ENCODE measurements around the gene MIAT. TPM values are rescaled to one million over a fixed set of nuclear protein-coding genes. Genes with fewer than 3 reads are reported as not detected.

The MIAT gene
- total RNA-seq, 4 donors from 2014 or later = 0.50 to 2.4 (median 1.4) TPM

GRCh38 chr22:26615830-26616435, 41.5 kb upstream of the MIAT start:
- intact Hi-C loops (cut with DNase I) = no loop called here
- no peak for DNase-seq
- WGBS, 2 donors = 80 to 81% methylated on average over 11 of the region's 11 CpGs
- Histone ChIP-seq H3K27me3 (peaks cover 0 to 60% (median 2%) of the 10 kb centered on the region in 4 donors), H3K9me3 (no peaks in the 10 kb centered on the region), H3K4me3 (no peak overlapping the region), H3K36me3 (no peaks in the 10 kb centered on the region), H3K4me1 (peaks cover 0 to 20% (median 0%) of the 10 kb centered on the region in 3 donors), H3K27ac (no peak overlapping the region)
- TF ChIP-seq CTCF (IDR thresholded peaks at IDR 0.05) (no peak), POLR2A (IDR thresholded peaks at IDR 0.05) (no peak)

DNA sequence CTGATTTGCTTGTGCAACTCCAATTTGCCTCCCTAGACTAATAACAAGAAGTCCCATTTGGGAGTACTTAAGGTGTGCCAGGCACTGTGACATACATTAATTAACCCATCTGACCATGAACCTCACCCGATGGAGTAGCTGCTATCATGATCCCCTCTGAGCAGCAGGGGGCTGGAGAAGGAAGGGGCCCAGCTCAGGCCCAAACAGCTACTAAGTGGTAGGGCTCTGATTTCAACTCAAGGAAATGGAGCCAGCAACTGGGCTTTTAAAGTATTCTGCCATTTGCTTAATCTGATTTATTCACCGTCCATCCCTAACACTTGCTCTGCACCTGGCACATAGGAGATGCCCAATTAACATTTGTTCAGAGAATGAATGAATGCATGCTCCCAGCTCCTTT, 40.7 kb upstream of the MIAT start:
- H3K4me3 ChIP-seq = no peak overlapping the region
- H3K9me3 ChIP-seq = no peaks in the 10 kb centered on the region
- 53 to 86% methylated on average over 2 of the region's 2 CpGs for WGBS, 2 donors
- H3K27ac ChIP-seq = no peak overlapping the region
- peaks cover 0 to 20% (median 0%) of the 10 kb centered on the region in 3 donors for H3K4me1 ChIP-seq
- no peaks in the 10 kb centered on the region for H3K36me3 ChIP-seq
- DNase-seq = no peak
- peaks cover 0 to 63% (median 2%) of the 10 kb centered on the region in 4 donors for H3K27me3 ChIP-seq
- TF ChIP-seq CTCF (IDR thresholded peaks at IDR 0.05) (no peak), POLR2A (IDR thresholded peaks at IDR 0.05) (no peak)
- intact Hi-C loops (cut with DNase I) = no loop called here

- Histone ChIP-seq H3K4me1 (peaks cover 0 to 20% (median 0%) of the 10 kb centered on the region in 3 donors), H3K4me3 (no peak within 1 kb of the TSS), H3K27ac (peak within 1 kb of the TSS in 2 of 4 donors; percentile 26 to 52), H3K27me3 (peaks cover 0 to 58% (median 2%) of the 10 kb centered on the region in 4 donors), H3K36me3 (no peaks in the 10 kb centered on the region), H3K9me3 (no peaks in the 10 kb centered on the region)
- DNase-seq = no peak
- intact Hi-C loops (cut with DNase I) = no loop called here
- 60 to 65% methylated on average over 6 to 7 of the region's 7 CpGs for WGBS, 2 donors
- TF ChIP-seq POLR2A (IDR thresholded peaks at IDR 0.05) (no peak), CTCF (IDR thresholded peaks at IDR 0.05) (no peak)
Observed at GRCh38 chr22:26617271-26618199, 39.9 kb upstream of the MIAT start, which contains the start of gene CRYBB1. Gene CRYBB1, minus strand, starts transcription at chr22:26618027. Its CDS starts 1,708 bp downstream, at chr22:26616319.

GRCh38 chr22:26618455-26618854, 38.9 kb upstream of the MIAT start:
- DNase-seq = no peak
- TF ChIP-seq POLR2A (IDR thresholded peaks at IDR 0.05) (no peak), CTCF (IDR thresholded peaks at IDR 0.05) (no peak)
- Histone ChIP-seq H3K9me3 (no peaks in the 10 kb centered on the region), H3K36me3 (no peaks in the 10 kb centered on the region), H3K27me3 (peaks cover 0 to 52% (median 0%) of the 10 kb centered on the region in 4 donors), H3K4me3 (no peak overlapping the region), H3K4me1 (peaks cover 0 to 20% (median 0%) of the 10 kb centered on the region in 3 donors), H3K27ac (peak overlapping the region in 2 of 4 donors; percentile 26 to 52)
- WGBS, 2 donors = 78 to 90% methylated on average over 8 of the region's 8 CpGs
- intact Hi-C loops (cut with DNase I) = no loop called here

GRCh38 chr22:26619510-26619909, 37.9 kb upstream of the MIAT start:
- WGBS, 2 donors = 31 to 57% methylated on average over 2 to 4 of the region's 6 CpGs
- Histone ChIP-seq H3K27me3 (peaks cover 0 to 42% (median 0%) of the 10 kb centered on the region in 4 donors), H3K27ac (peak overlapping the region in 1 of 4 donors; percentile 13)

More at GRCh38 chr22:26619510-26619909, 37.9 kb upstream of the MIAT start:
- intact Hi-C loops (cut with DNase I) = no loop called here
- TF ChIP-seq POLR2A (IDR thresholded peaks at IDR 0.05) = no peak
- no peak for TF ChIP-seq CTCF (IDR thresholded peaks at IDR 0.05)
- no peak for DNase-seq
- Histone ChIP-seq H3K9me3 (no peaks in the 10 kb centered on the region), H3K4me1 (peaks cover 0 to 20% (median 0%) of the 10 kb centered on the region in 3 donors), H3K36me3 (no peaks in the 10 kb centered on the region), H3K4me3 (no peak overlapping the region)

Measured in esophagus squamous epithelium (tissue), 5 donors.